DND-41 (cell line): Measurements from ENCODE around the gene SPTBN4.

Experiments used
- ATAC-seq: fragments of 200-7000 bp; cut with Tn5 transposase; 3 replicates; pipeline ENCODE4 v1.9.1; 2021; ENCODE audit warnings: low read depth; ENCODE audit not compliant: insufficient read depth
- DNase-seq: peaks from one replicate; pipeline ENCODE4 v3.0.0-alpha.2; 2020
- H2AFZ ChIP-seq: 2 replicates; pipeline ENCODE4 v1.6.0; 2012; ENCODE audit warnings: low read depth, low read length
- H3K27ac ChIP-seq: 2 replicates; pipeline ENCODE4 v1.5.1; 2012; ENCODE audit warnings: low read length, inconsistent platforms
- H3K27me3 ChIP-seq: fragments of 200-600 bp; sonication (generic); 2 replicates; pipeline ENCODE4 v1.6.0; 2012; ENCODE audit warnings: low read length, mild to moderate bottlenecking, inconsistent platforms; ENCODE audit not compliant: insufficient read depth, poor library complexity
- H3K36me3 ChIP-seq: 2 replicates; pipeline ENCODE4 v1.5.1; 2012; ENCODE audit warnings: low read length, inconsistent platforms; ENCODE audit not compliant: insufficient read depth
- H3K4me1 ChIP-seq: 2 replicates; pipeline ENCODE4 v1.5.1; 2012; ENCODE audit warnings: mild to moderate bottlenecking, low read length; ENCODE audit not compliant: insufficient read depth
- H3K4me2 ChIP-seq: 2 replicates; pipeline ENCODE4 v1.6.0; 2012; ENCODE audit warnings: mild to moderate bottlenecking, moderate library complexity, low read length, inconsistent platforms; ENCODE audit not compliant: insufficient read depth
- H3K4me3 ChIP-seq, 2 experiments: fragments of 200-600 bp in 1 of 2; shearing (Covaris generic) in 1 of 2; 2 replicates each; pipeline ENCODE4 v1.5.1; 2012 to 2016; ENCODE audit warnings: inconsistent platforms in 2 of 2, low read length in 2 of 2, mild to moderate bottlenecking in 2 of 2, low read depth in 1 of 2, moderate library complexity in 1 of 2
- H3K79me2 ChIP-seq: 2 replicates; pipeline ENCODE4 v1.6.0; 2012; ENCODE audit warnings: low read length, inconsistent platforms; ENCODE audit not compliant: insufficient read depth
- H3K9ac ChIP-seq: 2 replicates; pipeline ENCODE4 v1.6.0; 2012; ENCODE audit warnings: low read depth, mild to moderate bottlenecking, inconsistent platforms, low read length, moderate library complexity
- H3K9me3 ChIP-seq: 2 replicates; pipeline ENCODE4 v1.5.1; 2012; ENCODE audit warnings: low read length, moderate library complexity, mild to moderate bottlenecking, inconsistent platforms; ENCODE audit not compliant: insufficient read depth, severe bottlenecking
- H4K20me1 ChIP-seq: 2 replicates; pipeline ENCODE4 v1.6.0; 2012; ENCODE audit warnings: low read length; ENCODE audit not compliant: insufficient read depth
- CTCF ChIP-seq: IDR thresholded peaks from 2 replicates; pipeline ENCODE4 v1.5.1; 2012; ENCODE audit warnings: borderline replicate concordance, low read length, moderate library complexity, mild to moderate bottlenecking; ENCODE audit not compliant: poor library complexity, severe bottlenecking; ENCODE audit errors: extremely low read depth
- EZH2 ChIP-seq: IDR thresholded peaks from 3 replicates; pipeline ENCODE4 v1.6.1; 2012; ENCODE audit warnings: borderline replicate concordance, low read depth, mild to moderate bottlenecking, moderate library complexity, low read length, inconsistent platforms; ENCODE audit not compliant: severe bottlenecking

Gene SPTBN4

GRCh38 chr19:40565355-40565754 lies 98.6 kb downstream of the SPTBN4 start:
- Histone ChIP-seq H3K9me3 (no peaks in the 10 kb centered on the region), H3K27me3 (peaks cover 2% of the 10 kb centered on the region), H3K36me3 (no peaks in the 10 kb centered on the region), H3K4me1 (peaks cover 7% of the 10 kb centered on the region), H3K4me2 (no peak overlapping the region), H3K79me2 (no peaks in the 10 kb centered on the region), H3K4me3 (no peak overlapping the region), H4K20me1 (no peaks in the 10 kb centered on the region), H2AFZ (no peak overlapping the region), H3K9ac (no peak overlapping the region), H3K27ac (no peak overlapping the region)
- no peak for ATAC-seq
- TF ChIP-seq EZH2 (no peak), CTCF (no peak)
- no peak for DNase-seq

- ATAC-seq (no peak), DNase-seq (no peak)
- Histone ChIP-seq H3K36me3 (no peaks in the 10 kb centered on the region), H2AFZ (no peak overlapping the region), H3K9ac (no peak overlapping the region), H3K27me3 (no peaks in the 10 kb centered on the region), H4K20me1 (no peaks in the 10 kb centered on the region), H3K27ac (no peak overlapping the region), H3K4me1 (peaks cover 11% of the 10 kb centered on the region), H3K79me2 (no peaks in the 10 kb centered on the region), H3K4me2 (no peak overlapping the region), H3K9me3 (no peaks in the 10 kb centered on the region), H3K4me3 (no peak overlapping the region)
- TF ChIP-seq EZH2 (no peak), CTCF (no peak)
These were observed 99.2 kb downstream of the SPTBN4 start for GRCh38 chr19:40565910-40566495.

GRCh38 chr19:40567040-40567749 lies 100.4 kb downstream of the SPTBN4 start:
- Histone ChIP-seq H3K4me2 (no peak overlapping the region), H3K36me3 (no peaks in the 10 kb centered on the region), H3K4me3 (no peak overlapping the region), H4K20me1 (no peaks in the 10 kb centered on the region), H3K4me1 (peaks cover 14% of the 10 kb centered on the region), H3K9me3 (no peaks in the 10 kb centered on the region), H2AFZ (no peak overlapping the region), H3K79me2 (no peaks in the 10 kb centered on the region), H3K27me3 (no peaks in the 10 kb centered on the region), H3K9ac (no peak overlapping the region), H3K27ac (no peak overlapping the region)
- ATAC-seq (no peak), DNase-seq (no peak)
- no peak for TF ChIP-seq EZH2
- TF ChIP-seq CTCF: no peak
